ENCODE results near the gene COPS8. TPM values are rescaled to one million over a fixed set of nuclear protein-coding genes. Genes with fewer than 3 reads are reported as not detected.

COPS8 gene
- total RNA-seq, 2 experiments from 2014 or later = 67.8 to 69.2 TPM

- intact Hi-C loops (cut with micrococcal nuclease) = no loop called here
- Mint-ChIP-seq H3K27ac (no peak overlapping the region), H3K4me3 (no peak overlapping the region), H3K4me1 (ENCODE audit: low read depth) (peaks cover 13% of the 10 kb centered on the region), H3K36me3 (ENCODE audit: low read depth) (no peaks in the 10 kb centered on the region), H3K9me3 (no peaks in the 10 kb centered on the region), H3K27me3 (ENCODE audit: low read depth) (no peaks in the 10 kb centered on the region)
- no peak for DNase-seq
- CTCF ChIA-PET = no interaction called here
Measured at GRCh38 chr2:237057107-237057506, 28.6 kb upstream of the COPS8 start.

GRCh38 chr2:237057893-237058300 lies 27.8 kb upstream of the COPS8 start:
- intact Hi-C loops (cut with micrococcal nuclease) = no loop called here
- no peak overlapping the region for H3K27ac Mint-ChIP-seq
- CTCF ChIA-PET = interaction anchor here (0.5 to 1.0 kb wide), 2 partner anchors 137 to 710 kb away, joined by 4 read pairs; no protein-coding TSS in a partner anchor
- no peak overlapping the region for H3K4me3 Mint-ChIP-seq
- H3K27me3 Mint-ChIP-seq (ENCODE audit: low read depth) = no peaks in the 10 kb centered on the region
- peaks cover 13% of the 10 kb centered on the region for H3K4me1 Mint-ChIP-seq (ENCODE audit: low read depth)
- H3K9me3 Mint-ChIP-seq = no peaks in the 10 kb centered on the region
- no peaks in the 10 kb centered on the region for H3K36me3 Mint-ChIP-seq (ENCODE audit: low read depth)
- DNase-seq = no peak

GRCh38 chr2:237058423-237058822 lies 27.3 kb upstream of the COPS8 start:
- no peaks in the 10 kb centered on the region for H3K36me3 Mint-ChIP-seq (ENCODE audit: low read depth)
- DNase-seq = no peak
- H3K27ac Mint-ChIP-seq = no peak overlapping the region
- no peaks in the 10 kb centered on the region for H3K27me3 Mint-ChIP-seq (ENCODE audit: low read depth)
- H3K4me3 Mint-ChIP-seq = no peak overlapping the region
- no peaks in the 10 kb centered on the region for H3K9me3 Mint-ChIP-seq
- CTCF ChIA-PET = interaction anchor here (1.0 kb wide), 1 partner anchor 138 kb away, joined by 4 read pairs; no protein-coding TSS in a partner anchor
- intact Hi-C loops (cut with micrococcal nuclease) = no loop called here
- H3K4me1 Mint-ChIP-seq (ENCODE audit: low read depth) = peaks cover 13% of the 10 kb centered on the region

- H3K27ac Mint-ChIP-seq = no peak overlapping the region
- no peaks in the 10 kb centered on the region for H3K9me3 Mint-ChIP-seq
- H3K27me3 Mint-ChIP-seq (ENCODE audit: low read depth) = no peaks in the 10 kb centered on the region
- intact Hi-C loops (cut with micrococcal nuclease) = no loop called here
- H3K4me1 Mint-ChIP-seq (ENCODE audit: low read depth) = peaks cover 13% of the 10 kb centered on the region
- peak; percentile 19 for DNase-seq
- no peaks in the 10 kb centered on the region for H3K36me3 Mint-ChIP-seq (ENCODE audit: low read depth)
- no peak overlapping the region for H3K4me3 Mint-ChIP-seq
- CTCF ChIA-PET = interaction anchor here (0.7 to 1.6 kb wide), 4 partner anchors 10 to 706 kb away, joined by 3 to 4 read pairs (median 4); no protein-coding TSS in a partner anchor
Measured at GRCh38 chr2:237059155-237059875, 26.4 kb upstream of the COPS8 start.

- no peaks in the 10 kb centered on the region for H3K27me3 Mint-ChIP-seq (ENCODE audit: low read depth)
- H3K9me3 Mint-ChIP-seq = no peaks in the 10 kb centered on the region
- no peak overlapping the region for H3K4me3 Mint-ChIP-seq
- H3K36me3 Mint-ChIP-seq (ENCODE audit: low read depth) = no peaks in the 10 kb centered on the region
- CTCF ChIA-PET = interaction anchor here (0.7 to 1.6 kb wide), 2 partner anchors 14 to 548 kb away, joined by 3 to 4 read pairs; no protein-coding TSS in a partner anchor
- H3K27ac Mint-ChIP-seq = no peak overlapping the region
- peak; percentile 40 for DNase-seq
- intact Hi-C loops (cut with micrococcal nuclease) = loop anchor here (1.0 kb wide), 1 partner anchor 547 kb away; no protein-coding TSS in a partner anchor
- peaks cover 13% of the 10 kb centered on the region for H3K4me1 Mint-ChIP-seq (ENCODE audit: low read depth)
Measured at GRCh38 chr2:237060534-237061312, 25.0 kb upstream of the COPS8 start.

- Mint-ChIP-seq H3K27me3 (ENCODE audit: low read depth) (no peaks in the 10 kb centered on the region), H3K4me3 (no peak overlapping the region), H3K27ac (no peak overlapping the region), H3K4me1 (ENCODE audit: low read depth) (peaks cover 13% of the 10 kb centered on the region), H3K36me3 (ENCODE audit: low read depth) (no peaks in the 10 kb centered on the region), H3K9me3 (no peaks in the 10 kb centered on the region)
- no peak for DNase-seq
- CTCF ChIA-PET = interaction anchor here (0.9 to 1.6 kb wide), 3 partner anchors 14 to 549 kb away, joined by 3 read pairs; no protein-coding TSS in a partner anchor
- intact Hi-C loops (cut with micrococcal nuclease) = no loop called here
Measured at GRCh38 chr2:237061356-237061755, 24.3 kb upstream of the COPS8 start.

- Mint-ChIP-seq H3K27me3 (ENCODE audit: low read depth) (no peaks in the 10 kb centered on the region), H3K27ac (no peak overlapping the region), H3K36me3 (ENCODE audit: low read depth) (no peaks in the 10 kb centered on the region), H3K4me3 (no peak overlapping the region), H3K9me3 (no peaks in the 10 kb centered on the region), H3K4me1 (ENCODE audit: low read depth) (peaks cover 13% of the 10 kb centered on the region)
- DNase-seq = no peak
- intact Hi-C loops (cut with micrococcal nuclease) = no loop called here
- CTCF ChIA-PET = interaction anchor here (1.0 to 1.8 kb wide), 2 partner anchors 552 to 609 kb away, joined by 3 to 4 read pairs; no protein-coding TSS in a partner anchor
Measured at GRCh38 chr2:237062585-237062984, 23.1 kb upstream of the COPS8 start.

- H3K27me3 Mint-ChIP-seq (ENCODE audit: low read depth) = no peaks in the 10 kb centered on the region
- peaks cover 8% of the 10 kb centered on the region for H3K4me1 Mint-ChIP-seq (ENCODE audit: low read depth)
- DNase-seq = no peak
- no peak overlapping the region for H3K27ac Mint-ChIP-seq
- H3K4me3 Mint-ChIP-seq = no peak overlapping the region
- intact Hi-C loops (cut with micrococcal nuclease) = no loop called here
- no peaks in the 10 kb centered on the region for H3K36me3 Mint-ChIP-seq (ENCODE audit: low read depth)
- CTCF ChIA-PET = interaction anchor here (1.5 kb wide), 1 partner anchor 22 kb away, joined by 3 read pairs; no protein-coding TSS in a partner anchor
- no peaks in the 10 kb centered on the region for H3K9me3 Mint-ChIP-seq
Measured at GRCh38 chr2:237064203-237065070, 21.3 kb upstream of the COPS8 start.

GRCh38 chr2:237065071-237065377 lies 20.7 kb upstream of the COPS8 start:
- H3K27me3 Mint-ChIP-seq (ENCODE audit: low read depth) = no peaks in the 10 kb centered on the region
- CTCF ChIA-PET = interaction anchor here (1.5 kb wide), 1 partner anchor 21 kb away, joined by 3 read pairs; no protein-coding TSS in a partner anchor
- no peaks in the 10 kb centered on the region for H3K9me3 Mint-ChIP-seq
- intact Hi-C loops (cut with micrococcal nuclease) = no loop called here
- H3K27ac Mint-ChIP-seq = no peak overlapping the region
- H3K36me3 Mint-ChIP-seq (ENCODE audit: low read depth) = no peaks in the 10 kb centered on the region
- H3K4me3 Mint-ChIP-seq = no peak overlapping the region
- H3K4me1 Mint-ChIP-seq (ENCODE audit: low read depth) = peaks cover 4% of the 10 kb centered on the region
- no peak for DNase-seq

- H3K36me3 Mint-ChIP-seq (ENCODE audit: low read depth) = no peaks in the 10 kb centered on the region
- DNase-seq = no peak
- intact Hi-C loops (cut with micrococcal nuclease) = no loop called here
- H3K27ac Mint-ChIP-seq = no peak overlapping the region
- no peaks in the 10 kb centered on the region for H3K27me3 Mint-ChIP-seq (ENCODE audit: low read depth)
- no peaks in the 10 kb centered on the region for H3K9me3 Mint-ChIP-seq
- CTCF ChIA-PET = interaction anchor here (1.3 kb wide), 1 partner anchor 496 kb away, joined by 3 read pairs; no protein-coding TSS in a partner anchor
- H3K4me3 Mint-ChIP-seq = no peak overlapping the region
- H3K4me1 Mint-ChIP-seq (ENCODE audit: low read depth) = no peaks in the 10 kb centered on the region
Measured at GRCh38 chr2:237066396-237066795, 19.3 kb upstream of the COPS8 start.

GRCh38 chr2:237068005-237068576 lies 17.6 kb upstream of the COPS8 start:
- DNase-seq = no peak
- H3K4me1 Mint-ChIP-seq (ENCODE audit: low read depth) = no peaks in the 10 kb centered on the region
- H3K27ac Mint-ChIP-seq = no peak overlapping the region
- no peaks in the 10 kb centered on the region for H3K36me3 Mint-ChIP-seq (ENCODE audit: low read depth)
- intact Hi-C loops (cut with micrococcal nuclease) = no loop called here
- no peaks in the 10 kb centered on the region for H3K9me3 Mint-ChIP-seq
- no peak overlapping the region for H3K4me3 Mint-ChIP-seq
- CTCF ChIA-PET = interaction anchor here (0.6 kb wide), 1 partner anchor 751 kb away, joined by 3 read pairs; no protein-coding TSS in a partner anchor
- no peaks in the 10 kb centered on the region for H3K27me3 Mint-ChIP-seq (ENCODE audit: low read depth)
